Neural cell (in vitro differentiated cells): ENCODE measurements around the gene NKD2.

ENCODE experiments used
- CTCF ChIP-seq: fragments of 450-650 bp; IDR thresholded peaks from 2 replicates; pipeline ENCODE4 v1.5.1; 2014; ENCODE audit warnings: antibody characterized with exemption, mild to moderate bottlenecking, moderate library complexity; ENCODE audit not compliant: poor library complexity, severe bottlenecking
- EP300 ChIP-seq: fragments of 450-650 bp; conservative IDR thresholded peaks from 2 replicates; pipeline ENCODE4 v1.6.1; 2014; ENCODE audit warnings: antibody characterized with exemption, mild to moderate bottlenecking, moderate library complexity; ENCODE audit not compliant: poor library complexity, severe bottlenecking
- EZH2 ChIP-seq: fragments of 200-600, 300-800 bp; shearing (Covaris generic), sonication (generic); IDR thresholded peaks from 2 replicates; pipeline ENCODE4 v1.6.1; 2014; ENCODE audit warnings: antibody characterized with exemption, low read length, borderline replicate concordance, mild to moderate bottlenecking; ENCODE audit not compliant: insufficient read depth, poor library complexity, severe bottlenecking
- RAD21 ChIP-seq: fragments of 450-650 bp; conservative IDR thresholded peaks from 2 replicates; pipeline ENCODE4 v1.6.1; 2014; ENCODE audit warnings: antibody characterized with exemption, mild to moderate bottlenecking, moderate library complexity
- REST ChIP-seq: IDR thresholded peaks from 2 replicates; pipeline ENCODE4 v1.6.1; 2012; ENCODE audit warnings: borderline replicate concordance
- TAF1 ChIP-seq: IDR thresholded peaks from 2 replicates; pipeline ENCODE4 v1.6.1; 2012; ENCODE audit warnings: low read depth

GRCh38 chr5:1042626-1043025, 34.0 kb downstream of the NKD2 start:
- TF ChIP-seq EP300 (no peak), RAD21 (no peak), CTCF (no peak), EZH2 (no peak), TAF1 (no peak), REST (no peak)
